Activated naive CD4-positive, alpha-beta T cell treated with anti-CD3 and anti-CD28 coated beads, Interleukin-2, amount 50 U/mL, for 72 hours (primary cell): ENCODE results near the gene LHPP. TPM values are rescaled to one million over a fixed set of nuclear protein-coding genes. Genes with fewer than 3 reads are reported as not detected.
A peak's percentile ranks its signal among the peaks of the same experiment; 100 is the strongest.
"Not testable (repeated sequence)": the region's sequence is repeated elsewhere in the genome, so short reads cannot be mapped to it uniquely, and the experiment has no call there.

ENCODE experiments used
- ATAC-seq, 2 donors: fragments of 150-1000 bp; cut with Tn5 transposase; 2 replicates each; pipeline ENCODE4 v1.10.0; 2021; ENCODE audit warnings: mild to moderate bottlenecking in 2 of 2, moderate library complexity in 2 of 2
- DNase-seq, 2 donors: peaks; one replicate each; pipeline ENCODE4 v3.0.0; 2021 to 2022; ENCODE audit warnings: low spot score in 2 of 2
- H3K27ac Mint-ChIP-seq, 2 donors: one replicate each; pipeline ENCODE4 v1.8.0; 2022; ENCODE audit warnings: mild to moderate bottlenecking in 2 of 2, mixed read lengths in 2 of 2
- H3K36me3 Mint-ChIP-seq, 2 donors: one replicate each; pipeline ENCODE4 v1.8.0; 2022; ENCODE audit warnings: mixed read lengths in 2 of 2
- H3K9me3 Mint-ChIP-seq, 2 donors: one replicate each; pipeline ENCODE4 v1.8.0; 2022; ENCODE audit warnings: mixed read lengths in 2 of 2
- total RNA-seq, 2 donors: library from RNA; stranded (reverse); gene quantifications; one replicate each; pipeline ENCODE4 v1.2.3, GENCODE V29; 2022

LHPP gene
- total RNA-seq, 2 donors from 2014 or later = 12.5 to 13.0 TPM

DNA sequence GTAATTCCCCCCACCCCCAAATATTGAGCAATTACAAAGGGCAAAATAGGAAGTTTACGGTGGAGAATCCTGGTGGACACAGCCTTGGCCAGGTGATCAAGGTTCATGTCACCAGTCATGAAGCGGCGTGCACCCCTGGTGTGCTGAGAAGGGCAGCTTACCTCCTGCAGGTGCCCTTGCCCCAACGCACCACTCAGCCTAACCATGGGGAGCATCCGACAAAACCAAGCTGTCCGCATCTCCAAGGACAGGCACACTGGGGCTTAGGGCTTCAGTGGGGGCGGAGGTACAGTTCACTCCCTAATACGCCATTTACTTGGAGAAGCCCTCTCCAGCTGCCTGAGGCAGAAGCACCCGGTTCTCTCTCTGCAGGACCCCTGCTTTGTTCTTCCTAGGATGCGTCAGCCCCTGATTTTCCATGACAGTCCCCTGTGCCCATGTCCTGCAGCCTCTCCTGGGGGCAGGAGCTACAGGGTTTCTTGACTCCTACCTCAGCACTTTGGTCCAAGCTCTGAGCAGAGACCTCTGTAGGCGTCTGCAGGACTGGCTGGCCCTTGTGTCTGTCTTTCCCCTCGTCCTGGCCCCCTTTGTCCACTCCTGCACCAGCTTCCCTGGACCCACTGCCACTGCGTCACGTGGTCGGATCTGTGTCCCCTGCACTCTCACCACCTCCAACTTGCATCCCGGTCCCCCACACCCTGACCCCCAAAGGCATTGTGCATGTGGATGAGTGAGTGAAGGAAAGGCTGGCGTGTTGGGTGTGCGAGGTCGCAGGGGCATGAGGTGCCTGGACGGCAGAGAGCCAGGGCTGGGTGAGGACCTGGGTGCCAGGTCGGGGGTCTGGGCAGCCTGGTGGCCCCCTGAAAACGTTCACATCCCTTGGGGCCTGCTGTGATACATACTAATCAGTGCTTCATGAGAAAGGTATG, 113.7 kb downstream of the LHPP start:
- H3K27ac Mint-ChIP-seq = no peak overlapping the region
- H3K9me3 Mint-ChIP-seq = no peaks in the 10 kb centered on the region
- DNase-seq (no peak), ATAC-seq (no peak)
- H3K36me3 Mint-ChIP-seq = no peaks in the 10 kb centered on the region

DNA sequence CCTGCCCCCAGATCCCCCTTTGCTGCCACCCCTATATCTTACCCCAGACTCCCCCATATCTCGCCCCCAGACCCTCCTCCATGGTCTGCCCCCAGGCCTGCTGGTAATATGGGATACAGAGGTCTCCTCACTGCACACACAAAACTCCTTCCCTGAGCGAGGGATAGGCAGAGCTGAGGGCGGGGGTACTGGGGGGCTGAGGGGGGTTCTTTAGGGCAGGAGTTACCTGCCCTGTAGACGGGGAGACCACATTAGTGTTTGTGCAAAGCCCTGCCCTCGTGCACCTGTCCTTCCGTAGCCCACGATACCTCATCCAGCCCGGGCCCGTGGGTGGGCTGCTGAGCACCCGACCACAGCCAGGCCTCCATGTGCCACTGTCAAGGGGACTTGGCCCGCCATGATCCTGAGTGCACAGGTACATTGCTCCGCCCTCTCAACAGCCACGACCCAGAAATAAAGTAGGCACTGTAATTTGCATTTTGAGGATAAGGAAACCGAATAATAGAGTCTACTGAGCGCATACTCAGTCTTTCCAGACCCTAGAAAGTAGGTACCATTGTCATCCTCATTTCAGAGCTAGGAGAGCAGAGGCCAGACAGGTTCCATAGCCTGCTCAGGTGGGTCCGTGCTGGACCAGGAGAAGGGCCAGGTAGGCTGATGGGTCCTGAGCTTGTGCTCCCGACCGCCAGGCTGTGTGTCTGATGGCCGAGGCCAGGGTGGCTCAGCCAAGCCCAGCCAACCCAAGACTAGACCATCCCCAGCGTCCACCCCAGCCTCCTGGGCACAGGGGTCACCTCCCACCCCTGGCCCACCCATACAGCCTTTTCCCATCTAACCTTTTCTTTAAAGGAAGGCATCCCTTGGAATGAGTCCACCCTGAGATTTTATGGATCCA, 115.2 kb downstream of the LHPP start:
- peaks cover 0 to 8% of the 10 kb centered on the region in 2 donors for H3K36me3 Mint-ChIP-seq
- H3K27ac Mint-ChIP-seq = no peak overlapping the region
- peaks cover 0 to 5% of the 10 kb centered on the region in 2 donors for H3K9me3 Mint-ChIP-seq
- DNase-seq = no peak
- ATAC-seq = no peak

DNA sequence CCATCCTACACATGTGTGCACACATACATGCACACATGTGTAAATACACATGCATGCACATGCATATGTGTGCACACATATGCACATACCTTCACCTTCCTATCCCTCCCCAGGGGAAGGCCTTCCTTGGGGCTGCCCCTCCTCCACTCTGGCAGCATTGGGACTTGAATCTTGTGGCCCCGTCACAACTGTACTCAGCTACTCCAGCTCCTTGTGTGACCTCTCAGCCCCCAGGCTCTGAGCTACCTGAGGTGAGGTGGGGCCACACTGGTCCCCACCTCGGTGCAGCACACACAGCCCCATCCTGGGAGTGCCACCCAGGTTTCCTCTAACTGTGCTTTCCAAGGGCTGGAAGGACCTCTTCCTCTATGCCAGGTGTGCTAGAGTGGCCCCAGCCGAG, 116.0 kb downstream of the LHPP start:
- Mint-ChIP-seq H3K36me3 (peaks cover 0 to 8% of the 10 kb centered on the region in 2 donors), H3K9me3 (peaks cover 0 to 5% of the 10 kb centered on the region in 2 donors), H3K27ac (no peak overlapping the region)
- DNase-seq (no peak), ATAC-seq (no peak)

DNA sequence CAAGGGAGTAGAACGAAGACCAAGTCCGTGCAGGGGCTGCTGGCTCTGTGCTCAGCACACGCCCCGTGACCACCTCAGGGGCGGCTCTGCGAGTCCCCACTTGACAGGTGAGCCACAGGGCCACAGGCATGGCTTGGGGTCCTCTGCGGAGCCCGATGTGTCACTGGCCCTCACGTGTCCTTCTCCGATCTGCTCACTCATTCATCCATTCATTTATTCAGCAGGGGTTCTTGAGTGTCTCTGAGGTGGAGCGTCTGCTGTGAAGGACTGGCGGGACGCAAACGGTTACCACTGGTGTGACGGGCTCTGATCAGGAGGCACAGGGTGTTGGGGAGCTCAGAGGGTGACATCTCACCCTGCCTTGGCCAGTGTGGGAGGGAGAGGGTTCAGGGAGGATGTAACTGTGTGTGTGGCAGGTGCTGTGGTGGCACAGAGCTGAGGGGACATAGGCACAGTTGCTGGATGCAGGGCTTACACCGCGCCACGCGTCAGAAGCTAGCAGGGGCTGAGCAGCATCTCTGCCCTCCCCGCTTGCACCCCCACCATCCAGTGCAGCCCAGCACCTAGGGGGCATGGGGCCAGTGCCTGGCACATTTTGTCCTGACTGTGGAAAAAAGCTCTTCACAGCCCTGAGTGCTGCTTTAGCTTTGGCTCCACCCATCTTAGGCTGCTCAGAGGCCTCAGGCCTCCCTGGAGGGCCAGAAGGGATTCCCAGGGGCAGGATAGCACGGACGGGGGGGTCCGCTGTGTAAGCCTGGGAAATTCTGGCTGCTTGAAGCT, 116.8 kb downstream of the LHPP start:
- H3K9me3 Mint-ChIP-seq = peaks cover 0 to 5% of the 10 kb centered on the region in 2 donors
- peaks cover 0 to 8% of the 10 kb centered on the region in 2 donors for H3K36me3 Mint-ChIP-seq
- DNase-seq (no peak), ATAC-seq (no peak)
- no peak overlapping the region for H3K27ac Mint-ChIP-seq

DNA sequence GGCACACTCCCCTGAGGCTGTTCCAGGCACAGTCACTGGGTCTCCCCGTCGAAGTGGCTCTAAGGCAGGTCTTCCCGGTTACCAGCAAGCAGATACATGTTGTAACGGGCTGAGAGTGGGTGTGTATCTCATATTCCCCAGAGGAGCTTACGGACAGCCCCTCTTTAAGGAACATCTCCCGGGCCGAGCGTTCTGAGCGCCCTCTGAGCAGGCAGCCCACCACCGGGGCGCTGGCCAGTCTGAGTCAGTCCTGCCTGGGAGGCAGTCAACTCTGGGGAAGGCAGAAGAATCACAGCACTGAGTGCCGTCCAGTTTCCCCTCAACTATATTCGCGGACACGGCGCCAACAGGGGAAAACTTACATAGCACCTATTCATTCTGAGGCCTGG, 117.4 kb downstream of the LHPP start:
- no peak overlapping the region for H3K27ac Mint-ChIP-seq
- no peak for DNase-seq
- H3K36me3 Mint-ChIP-seq = peaks cover 0 to 8% of the 10 kb centered on the region in 2 donors
- no peak for ATAC-seq
- H3K9me3 Mint-ChIP-seq = peaks cover 0 to 5% of the 10 kb centered on the region in 2 donors

DNA sequence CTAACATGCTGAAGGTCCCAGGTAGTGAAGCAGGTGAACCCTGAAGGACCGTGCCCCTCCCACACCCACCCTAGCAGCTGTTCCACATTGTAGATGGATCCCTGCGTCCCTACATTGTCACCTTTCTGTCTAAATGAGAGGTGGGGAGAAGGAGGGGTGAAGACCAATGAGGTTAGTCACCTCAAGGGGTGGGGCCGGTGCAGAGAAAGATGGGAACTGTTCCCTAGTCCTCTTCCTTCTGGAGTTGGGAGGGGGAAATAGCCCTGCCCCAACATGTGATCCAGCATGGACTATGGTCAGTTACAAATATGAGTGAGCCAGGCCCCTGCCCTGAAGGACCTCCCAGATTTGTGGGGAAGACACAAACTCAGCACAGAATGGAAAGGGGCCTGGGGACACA, 124.5 kb downstream of the LHPP start:
- H3K9me3 Mint-ChIP-seq = peaks cover 0 to 2% of the 10 kb centered on the region in 2 donors
- ATAC-seq (no peak), DNase-seq (no peak)
- H3K27ac Mint-ChIP-seq = no peak overlapping the region
- peaks cover 0 to 3% of the 10 kb centered on the region in 2 donors for H3K36me3 Mint-ChIP-seq

DNA sequence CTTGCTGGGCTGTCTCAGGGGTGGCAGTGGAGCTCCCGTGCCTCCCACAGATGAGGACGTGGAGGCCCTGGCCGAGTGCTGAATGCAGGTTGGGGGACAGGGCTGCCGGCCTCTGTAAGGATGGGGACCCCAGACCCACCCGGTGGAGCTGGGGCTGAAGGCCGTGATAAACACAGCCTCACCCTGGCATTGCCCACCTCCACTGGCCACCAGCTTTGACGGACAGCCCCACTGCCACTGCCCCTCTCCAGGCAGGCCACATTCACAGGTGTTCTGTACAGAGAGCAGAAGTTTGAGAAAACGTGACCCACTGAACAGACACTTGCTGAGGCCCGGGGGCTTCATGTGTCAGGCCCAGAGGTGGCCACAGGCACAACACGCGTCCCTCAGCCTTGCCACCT, 126.2 kb downstream of the LHPP start:
- Mint-ChIP-seq H3K27ac (no peak overlapping the region), H3K36me3 (peaks cover 5% of the 10 kb centered on the region in 2 donors), H3K9me3 (peaks cover 0 to 6% of the 10 kb centered on the region in 2 donors)
- DNase-seq (no peak), ATAC-seq (no peak)

DNA sequence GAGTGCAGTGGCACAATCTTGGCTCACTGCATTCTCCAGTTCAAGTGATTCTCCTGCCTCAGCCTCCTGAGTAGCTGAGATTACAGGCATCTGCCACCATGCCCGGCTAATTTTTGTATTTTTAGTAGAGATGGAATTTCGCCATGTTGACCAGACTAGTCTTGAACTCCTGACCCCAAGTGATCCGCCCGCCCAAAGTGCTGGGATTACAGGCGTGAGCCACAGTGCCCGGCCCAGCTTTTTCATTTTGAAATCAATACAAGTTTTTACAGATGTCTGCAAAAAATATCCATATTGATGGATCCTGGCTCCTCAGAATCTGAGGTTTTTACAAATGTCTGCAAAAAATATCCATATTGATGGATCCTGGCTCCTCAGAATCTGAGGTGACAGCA, 126.7 kb downstream of the LHPP start:
- DNase-seq, H3K36me3 Mint-ChIP-seq, ATAC-seq, H3K9me3 Mint-ChIP-seq, H3K27ac Mint-ChIP-seq: not testable (repeated sequence)

DNA sequence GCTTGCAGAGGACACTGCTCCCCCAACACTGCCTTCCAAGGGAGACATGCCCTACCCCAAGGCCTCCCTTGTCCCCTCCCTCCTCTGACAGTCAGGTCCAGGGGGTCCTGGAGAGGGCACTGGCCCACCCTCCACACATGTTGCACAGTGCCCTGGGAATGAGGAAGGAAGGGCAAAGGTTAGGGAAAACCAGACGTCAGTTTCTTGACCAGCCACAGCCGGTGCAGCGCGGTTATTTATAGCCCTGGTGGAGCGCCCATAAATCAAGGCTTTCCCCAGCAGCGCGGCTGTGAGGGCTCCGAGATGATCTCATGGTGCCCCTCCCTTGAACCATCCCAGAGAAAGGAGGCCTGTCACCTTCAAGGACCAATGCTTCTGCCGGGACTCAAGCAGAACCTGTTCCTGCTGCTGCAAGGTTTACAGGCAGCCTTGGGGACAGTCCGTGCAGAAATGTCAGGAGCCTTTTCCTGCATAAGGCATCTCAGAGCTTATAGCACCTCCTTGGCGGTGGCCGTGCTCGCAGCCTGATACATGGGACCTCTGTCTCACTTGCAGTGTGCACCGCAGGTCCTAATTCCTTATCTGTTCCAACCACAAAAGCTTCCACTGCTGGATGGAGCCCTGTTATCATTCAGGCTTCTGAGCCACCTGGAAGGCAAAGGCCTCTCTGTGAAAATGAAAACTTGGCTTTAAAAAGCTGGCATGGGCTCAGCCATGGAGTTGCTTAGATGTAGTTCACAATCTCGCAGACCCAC, 127.3 kb downstream of the LHPP start:
- H3K36me3 Mint-ChIP-seq = peaks cover 5% of the 10 kb centered on the region in 2 donors
- ATAC-seq (no peak), DNase-seq (no peak)
- H3K27ac Mint-ChIP-seq = no peak overlapping the region
- H3K9me3 Mint-ChIP-seq = peaks cover 0 to 6% of the 10 kb centered on the region in 2 donors

DNA sequence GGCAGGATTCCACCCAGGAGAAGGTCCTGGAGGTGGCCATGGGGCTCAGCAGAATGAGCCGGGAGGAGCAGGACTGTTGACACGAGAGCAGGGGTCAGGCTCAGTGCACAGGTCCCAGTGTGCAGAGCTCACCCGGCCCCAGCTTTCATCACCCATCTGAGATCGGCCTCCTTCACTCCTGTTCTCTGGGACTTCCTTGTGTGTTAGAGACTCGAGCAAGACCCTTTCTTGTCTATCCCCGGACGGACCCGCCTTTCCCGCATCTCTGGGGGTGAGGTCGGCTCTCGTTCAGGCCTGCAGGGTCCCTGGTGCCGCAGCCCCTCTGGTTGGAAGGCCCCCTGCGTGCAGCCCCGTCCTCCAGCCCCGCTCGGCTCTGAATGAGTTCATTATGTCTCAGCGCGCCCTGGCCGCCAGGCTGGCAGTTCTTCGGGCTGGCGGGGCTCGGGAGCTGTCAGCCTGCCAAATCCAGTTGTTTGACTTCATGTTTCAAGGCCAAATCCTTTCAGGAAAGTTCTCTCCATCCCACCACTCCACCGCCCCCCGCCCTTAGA, 127.9 kb downstream of the LHPP start:
- no peak for ATAC-seq
- DNase-seq = no peak
- peaks cover 5% of the 10 kb centered on the region in 2 donors for H3K36me3 Mint-ChIP-seq

DNA sequence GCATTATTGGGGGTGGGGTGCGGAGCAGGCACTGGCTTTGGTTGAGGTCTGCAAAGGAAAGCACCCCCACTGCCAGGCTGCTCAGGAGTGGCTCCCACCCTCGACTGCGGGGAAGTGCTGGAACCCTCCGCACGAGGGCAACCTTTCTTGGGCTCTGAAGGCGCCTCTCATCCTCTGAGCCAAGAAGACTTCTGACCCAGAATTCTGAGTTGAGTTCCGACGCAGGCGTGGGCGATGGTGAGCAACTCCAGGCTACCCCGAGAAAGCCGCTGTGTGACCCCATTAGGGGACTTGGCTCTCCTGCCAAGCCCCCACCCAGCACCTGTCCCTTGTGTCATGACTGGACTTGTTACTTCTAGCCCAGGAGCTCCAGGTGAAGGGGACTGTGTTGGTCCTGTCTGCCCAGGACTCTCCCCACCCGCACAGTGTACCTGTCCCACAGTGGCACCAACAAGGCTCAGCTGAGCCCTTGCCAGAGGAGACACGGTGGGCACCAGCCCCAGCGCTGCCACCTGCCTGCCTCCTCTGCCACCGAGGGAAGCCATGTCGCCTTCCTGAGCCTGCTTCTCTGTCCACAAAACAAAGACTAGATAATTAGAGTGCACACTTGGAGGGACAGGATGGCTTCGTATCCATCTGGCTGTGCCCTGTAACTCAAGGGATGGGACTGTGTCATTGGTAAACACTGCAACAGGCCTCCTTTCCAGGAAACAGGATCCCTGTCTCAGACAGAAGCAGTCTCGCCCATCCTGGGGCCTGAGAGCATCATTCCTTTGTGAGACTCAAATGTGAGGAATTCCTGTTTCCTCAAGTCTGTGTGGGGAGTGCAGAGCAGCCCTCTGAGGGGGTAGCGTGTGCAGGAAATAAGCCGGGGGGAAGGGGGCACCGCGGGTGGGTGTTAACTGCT, 128.8 kb downstream of the LHPP start:
- H3K36me3 Mint-ChIP-seq = peaks cover 5% of the 10 kb centered on the region in 2 donors
- ATAC-seq (no peak), DNase-seq (no peak)
- no peak overlapping the region for H3K27ac Mint-ChIP-seq
- H3K9me3 Mint-ChIP-seq = peaks cover 0 to 6% of the 10 kb centered on the region in 2 donors

More for the DNA sequence above, 127.9 kb downstream of the LHPP start:
- Mint-ChIP-seq H3K9me3 (peaks cover 0 to 6% of the 10 kb centered on the region in 2 donors), H3K27ac (no peak overlapping the region)

DNA sequence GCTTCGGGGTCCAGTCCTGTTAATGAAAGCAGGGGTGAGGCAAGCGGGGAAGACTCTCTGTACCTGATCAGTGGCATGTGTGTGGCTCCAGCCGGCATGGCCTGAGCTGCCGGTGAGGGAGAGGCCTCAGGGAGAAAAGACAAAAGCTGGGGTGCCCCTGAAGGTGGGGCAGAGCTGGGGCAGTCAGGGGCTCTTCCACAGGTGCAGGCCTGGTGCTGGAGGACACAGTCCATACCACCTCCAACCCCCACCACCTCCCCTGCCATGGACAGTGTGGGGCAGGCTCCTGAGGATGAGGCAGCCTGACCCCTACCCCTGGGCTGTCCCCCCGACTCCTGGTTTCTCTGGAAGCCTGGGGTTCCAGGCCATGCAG, 129.5 kb downstream of the LHPP start:
- DNase-seq (no peak), ATAC-seq (no peak)
- H3K36me3 Mint-ChIP-seq = peaks cover 5% of the 10 kb centered on the region in 2 donors
- H3K9me3 Mint-ChIP-seq = peaks cover 0 to 6% of the 10 kb centered on the region in 2 donors
- no peak overlapping the region for H3K27ac Mint-ChIP-seq

DNA sequence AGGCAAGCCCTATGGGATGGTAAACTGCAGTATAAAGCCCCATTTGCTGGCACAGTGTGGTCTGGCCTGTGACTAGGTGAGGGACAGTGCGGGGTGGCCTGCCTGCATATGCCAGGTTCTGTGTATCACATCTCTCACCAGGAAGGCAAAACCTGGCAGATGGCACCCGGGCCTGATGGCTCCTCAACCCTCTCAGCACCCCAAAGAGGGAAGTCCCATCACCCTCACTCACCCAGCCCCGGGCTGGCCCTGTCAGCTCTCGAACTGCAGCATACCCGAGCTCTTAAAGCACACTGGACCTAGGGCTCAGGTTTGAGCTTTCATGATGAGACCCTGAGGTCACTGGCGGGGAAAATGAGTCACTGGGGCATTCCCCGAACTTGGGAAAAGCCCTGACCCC, 130.5 kb downstream of the LHPP start:
- peaks cover 0 to 6% of the 10 kb centered on the region in 2 donors for H3K9me3 Mint-ChIP-seq
- no peak overlapping the region for H3K27ac Mint-ChIP-seq
- ATAC-seq = peak in 1 of 2 donors; percentile 74
- no peak for DNase-seq
- H3K36me3 Mint-ChIP-seq = peaks cover 5% of the 10 kb centered on the region in 2 donors

DNA sequence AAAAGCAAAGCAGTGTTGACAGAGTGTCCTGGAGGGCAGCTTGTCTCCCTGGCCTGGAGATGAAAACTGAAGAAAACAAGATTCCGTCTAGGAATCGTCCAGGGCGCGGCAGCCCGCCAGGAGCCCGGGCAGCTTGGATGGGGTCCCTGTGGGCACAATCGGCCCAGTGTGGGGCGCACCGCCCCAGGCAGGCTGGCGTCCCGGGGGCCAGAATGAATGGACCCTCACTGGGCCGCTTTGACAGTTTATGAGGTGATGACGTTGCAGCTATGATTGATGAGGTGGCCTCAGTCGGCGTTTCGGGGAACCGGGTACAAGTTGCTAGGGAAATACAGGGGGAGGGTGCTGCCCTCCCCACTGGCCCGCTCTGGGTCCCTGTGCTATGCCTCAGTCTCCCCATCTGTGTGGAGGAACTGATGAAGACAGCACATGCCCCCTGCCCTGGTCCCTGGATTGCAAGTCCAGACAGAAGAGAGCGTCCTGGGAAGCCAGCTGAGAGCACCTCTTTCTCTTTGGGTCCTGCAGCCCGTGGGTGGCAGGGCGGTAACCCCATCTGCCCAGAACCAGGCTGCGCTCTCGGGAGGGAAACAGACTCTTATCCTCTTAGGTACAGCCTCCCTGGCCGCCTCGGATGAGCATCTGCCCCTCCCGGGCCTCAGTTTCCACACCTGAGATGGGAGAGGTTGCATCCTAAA, 131.3 kb downstream of the LHPP start:
- Mint-ChIP-seq H3K36me3 (peaks cover 5% of the 10 kb centered on the region in 2 donors), H3K27ac (no peak overlapping the region), H3K9me3 (peaks cover 0 to 6% of the 10 kb centered on the region in 2 donors)
- no peak for ATAC-seq
- DNase-seq = no peak
